Esophagus muscularis mucosa (tissue), 4 donors: ENCODE data around the gene OR4C6. TPM values are rescaled to one million over a fixed set of nuclear protein-coding genes. Genes with fewer than 3 reads are reported as not detected.

Experiments used
- DNase-seq: peaks from one replicate; pipeline ENCODE4 v3.0.0-alpha.2; 2017; ENCODE audit errors: extremely low spot score
- H3K27ac ChIP-seq, 4 donors: fragments of 200-600 bp; sonication (generic); replicated peaks in 1 of 4; 1 replicate in 3 of 4; 2 replicates in 1 of 4; pipeline ENCODE4 v1.5.1; 2016 to 2019; ENCODE audit warnings: mild to moderate bottlenecking in 1 of 4
- H3K27me3 ChIP-seq, 4 donors: fragments of 200-600 bp; sonication (generic); one replicate each; pipeline versions ENCODE4 v1.5.1 to v1.6.0; 2016 to 2019
- H3K36me3 ChIP-seq, 4 donors: fragments of 200-600 bp; sonication (generic); one replicate each; pipeline ENCODE4 v1.5.1; 2016 to 2019
- H3K4me1 ChIP-seq, 4 donors: fragments of 200-600 bp; sonication (generic); one replicate each; pipeline ENCODE4 v1.5.1; 2016 to 2019
- H3K4me3 ChIP-seq, 4 donors: fragments of 200-600 bp; sonication (generic); 1 replicate in 2 of 4; 2 replicates in 2 of 4; pipeline ENCODE4 v1.5.1; 2016 to 2019; ENCODE audit warnings: mild to moderate bottlenecking in 4 of 4, moderate library complexity in 1 of 4
- H3K9me3 ChIP-seq, 4 donors: fragments of 200-600 bp; sonication (generic); 1 replicate in 3 of 4; 2 replicates in 1 of 4; pipeline ENCODE4 v1.5.1; 2016 to 2019
- EP300 ChIP-seq: sonication (generic); formaldehyde crosslinking; IDR thresholded peaks from one replicate; pipeline ENCODE4 v1.6.1; 2017; ENCODE audit warnings: antibody characterized with exemption
- POLR2A ChIP-seq: fragments of 450-650 bp; IDR thresholded peaks from one replicate; pipeline ENCODE4 v1.6.1; 2017; ENCODE audit warnings: antibody characterized with exemption, moderate library complexity, mild to moderate bottlenecking, low read depth
- POLR2AphosphoS5 ChIP-seq, 2 donors: sonication (generic); formaldehyde crosslinking; IDR thresholded peaks; one replicate each; pipeline ENCODE4 v1.6.1; 2017; ENCODE audit warnings: antibody characterized with exemption in 2 of 2
- WGBS: methylation state at CpG from one replicate; pipeline ENCODE4 v1.1.5; 2018; 5-methylcytosine and 5-hydroxymethylcytosine counted together
- intact Hi-C: fragments of 100-400 bp; cut with DNase I; formaldehyde crosslinking; loops from one replicate; pipeline ENCODE4 v1.15.1; 2023
- total RNA-seq, 4 donors: library from RNA; depleted of rRNA; stranded (reverse); fragments of >200 nt; gene quantifications; one replicate each; pipeline versions ENCODE4 v1.1.0 to v1.2.1, GENCODE V29; 2016
- TF ChIP-seq, protein P1 (sequence below), 3 experiments: fragments of 200-600 bp in 2 of 3; fragments of 450-650 bp in 1 of 3; sonication (generic) in 2 of 3; IDR thresholded peaks; one replicate each; pipeline ENCODE4 v1.5.1; 2017 to 2019; ENCODE audit warnings: antibody characterized with exemption in 3 of 3, mild to moderate bottlenecking in 2 of 3, moderate library complexity in 1 of 3

OR4C6 gene
- total RNA-seq, 4 donors from 2014 or later = not detected

DNA sequence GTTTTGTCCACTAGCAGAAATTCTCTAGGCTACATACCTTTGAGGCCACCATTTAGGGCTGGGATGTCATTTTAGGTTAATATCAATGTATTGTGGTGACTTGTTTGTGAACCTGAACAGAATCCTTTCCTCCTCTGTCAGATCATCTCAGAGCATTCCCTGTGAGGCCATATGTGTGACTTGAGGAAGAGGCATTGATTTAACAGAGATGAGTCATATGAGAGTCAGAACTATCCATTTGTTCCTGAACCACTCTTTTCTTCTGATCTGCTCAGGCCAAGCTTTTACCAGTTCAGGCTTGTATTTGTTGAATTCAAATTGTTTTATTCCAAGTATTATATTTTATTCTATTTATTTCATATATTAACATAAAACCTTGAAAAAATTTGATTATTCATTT is 6.9 kb upstream of the OR4C6 start:
- no peak for DNase-seq
- Histone ChIP-seq H3K36me3 (no peaks in the 10 kb centered on the region), H3K4me3 (no peak overlapping the region), H3K4me1 (no peaks in the 10 kb centered on the region), H3K27ac (no peak overlapping the region), H3K9me3 (no peaks in the 10 kb centered on the region), H3K27me3 (no peaks in the 10 kb centered on the region)
- intact Hi-C loops = no loop called here
- no peak for TF ChIP-seq EP300
- TF ChIP-seq, protein P1, sequence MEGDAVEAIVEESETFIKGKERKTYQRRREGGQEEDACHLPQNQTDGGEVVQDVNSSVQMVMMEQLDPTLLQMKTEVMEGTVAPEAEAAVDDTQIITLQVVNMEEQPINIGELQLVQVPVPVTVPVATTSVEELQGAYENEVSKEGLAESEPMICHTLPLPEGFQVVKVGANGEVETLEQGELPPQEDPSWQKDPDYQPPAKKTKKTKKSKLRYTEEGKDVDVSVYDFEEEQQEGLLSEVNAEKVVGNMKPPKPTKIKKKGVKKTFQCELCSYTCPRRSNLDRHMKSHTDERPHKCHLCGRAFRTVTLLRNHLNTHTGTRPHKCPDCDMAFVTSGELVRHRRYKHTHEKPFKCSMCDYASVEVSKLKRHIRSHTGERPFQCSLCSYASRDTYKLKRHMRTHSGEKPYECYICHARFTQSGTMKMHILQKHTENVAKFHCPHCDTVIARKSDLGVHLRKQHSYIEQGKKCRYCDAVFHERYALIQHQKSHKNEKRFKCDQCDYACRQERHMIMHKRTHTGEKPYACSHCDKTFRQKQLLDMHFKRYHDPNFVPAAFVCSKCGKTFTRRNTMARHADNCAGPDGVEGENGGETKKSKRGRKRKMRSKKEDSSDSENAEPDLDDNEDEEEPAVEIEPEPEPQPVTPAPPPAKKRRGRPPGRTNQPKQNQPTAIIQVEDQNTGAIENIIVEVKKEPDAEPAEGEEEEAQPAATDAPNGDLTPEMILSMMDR (IDR thresholded peaks at IDR 0.05) = no peak
- no peak for TF ChIP-seq POLR2AphosphoS5 (IDR thresholded peaks at IDR 0.05)
- no peak for TF ChIP-seq POLR2A

DNA sequence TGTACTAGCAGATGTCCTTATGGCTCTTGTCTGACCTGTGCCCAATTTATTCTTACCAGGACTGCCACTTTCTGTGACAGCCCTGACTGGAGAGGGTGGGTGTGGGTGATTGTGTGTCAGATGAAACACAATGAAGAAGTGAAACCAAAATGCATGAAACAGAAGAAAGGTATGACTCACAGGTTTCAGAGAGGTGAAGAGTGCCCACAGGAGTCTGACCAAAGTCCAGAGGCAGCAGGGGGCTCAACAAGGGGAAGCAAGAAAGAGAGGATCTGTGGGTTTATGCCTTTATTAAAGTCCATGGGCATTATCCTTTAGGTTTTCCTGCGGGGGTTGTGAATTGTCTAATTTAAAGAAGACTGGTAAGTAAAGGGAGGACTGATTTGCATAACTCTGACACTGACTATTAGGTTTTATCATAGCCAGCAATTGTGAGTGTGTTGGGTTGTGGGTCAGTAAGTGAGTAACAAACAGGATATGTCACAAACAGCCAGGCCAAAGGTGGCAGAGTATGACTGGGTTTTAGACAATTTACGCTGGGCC is 3.9 kb upstream of the OR4C6 start:
- no peaks in the 10 kb centered on the region for H3K4me1 ChIP-seq
- intact Hi-C loops = no loop called here
- TF ChIP-seq EP300 (no peak), POLR2AphosphoS5 (IDR thresholded peaks at IDR 0.05) (no peak), POLR2A (no peak)
- TF ChIP-seq, protein P1 (IDR thresholded peaks at IDR 0.05) = no peak
- no peak overlapping the region for H3K27ac ChIP-seq
- no peaks in the 10 kb centered on the region for H3K27me3 ChIP-seq
- no peaks in the 10 kb centered on the region for H3K9me3 ChIP-seq
- 81% methylated on average over 2 of the region's 2 CpGs for whole genome bisulfite sequencing
- H3K4me3 ChIP-seq = no peak overlapping the region
- DNase-seq = no peak
- no peaks in the 10 kb centered on the region for H3K36me3 ChIP-seq

DNA sequence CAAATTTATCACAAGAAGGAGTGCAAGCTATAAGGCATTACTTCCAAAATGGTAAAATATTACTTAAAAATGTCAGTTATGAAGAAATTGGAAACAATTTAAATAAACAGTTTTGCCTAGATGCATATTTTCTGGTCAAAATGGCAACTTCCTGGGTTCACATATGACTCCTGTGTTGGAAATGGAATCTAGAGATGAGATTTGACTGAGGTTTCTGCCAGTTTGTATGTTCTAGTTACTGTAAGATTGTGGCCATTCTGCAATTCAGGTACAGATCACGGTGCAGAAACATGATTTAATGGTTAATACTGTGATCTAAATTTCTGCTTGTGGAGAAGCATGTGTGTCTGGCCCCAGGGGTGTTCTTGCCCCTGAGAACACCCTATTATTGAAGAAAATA is 3.4 kb upstream of the OR4C6 start:
- no peaks in the 10 kb centered on the region for H3K4me1 ChIP-seq
- intact Hi-C loops = no loop called here
- DNase-seq = no peak
- no peak overlapping the region for H3K4me3 ChIP-seq
- WGBS = 60% methylated on average over 1 of the region's 1 CpG
- TF ChIP-seq POLR2AphosphoS5 (IDR thresholded peaks at IDR 0.05) (no peak), POLR2A (no peak), EP300 (no peak)
- TF ChIP-seq, protein P1 (IDR thresholded peaks at IDR 0.05) = no peak
- no peaks in the 10 kb centered on the region for H3K36me3 ChIP-seq
- H3K9me3 ChIP-seq = no peaks in the 10 kb centered on the region
- H3K27ac ChIP-seq = no peak overlapping the region
- H3K27me3 ChIP-seq = no peaks in the 10 kb centered on the region

DNA sequence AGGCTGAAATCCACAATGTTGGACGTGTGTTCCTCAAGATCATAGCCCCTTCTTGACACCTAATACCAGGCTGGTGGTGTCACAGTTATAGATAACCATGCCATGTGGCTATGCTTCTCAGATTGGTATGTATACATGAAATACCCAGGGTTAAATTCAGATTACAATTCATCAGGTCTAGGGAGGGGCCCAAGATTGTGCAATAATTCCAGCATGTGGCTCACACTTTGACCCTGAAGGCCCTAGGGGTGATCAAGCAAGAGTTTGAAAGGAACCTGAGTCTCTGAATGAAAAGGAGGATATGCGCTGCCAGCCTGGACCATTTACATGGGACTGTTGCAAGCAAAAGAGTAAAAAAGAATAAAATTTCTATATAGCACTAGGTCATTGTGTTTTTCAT is 7.4 kb downstream of the OR4C6 start:
- DNase-seq = no peak
- TF ChIP-seq POLR2AphosphoS5 (IDR thresholded peaks at IDR 0.05) (no peak), POLR2A (no peak), EP300 (no peak)
- TF ChIP-seq, protein P1 (IDR thresholded peaks at IDR 0.05) = no peak

DNA sequence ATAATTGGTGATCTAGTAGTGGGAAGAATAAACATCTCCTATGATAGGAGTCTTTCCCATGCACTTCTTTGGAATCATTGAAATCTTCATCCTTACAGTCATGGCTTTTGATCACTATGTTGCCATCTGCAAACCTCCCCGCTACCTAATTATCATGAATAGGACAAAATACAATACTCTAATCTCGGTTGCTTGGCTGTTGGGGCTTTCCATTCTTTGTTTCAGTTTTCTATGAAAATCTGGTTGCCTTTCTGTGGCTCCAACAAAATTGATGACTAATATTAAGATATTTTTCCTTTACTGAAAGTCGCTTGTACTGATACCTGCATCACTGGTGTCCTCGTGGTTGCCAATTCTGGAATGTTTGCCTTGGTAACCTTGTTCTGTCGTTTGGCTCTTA is 11.9 kb downstream of the OR4C6 start:
- H3K36me3 ChIP-seq = no peaks in the 10 kb centered on the region
- intact Hi-C loops = no loop called here
- H3K9me3 ChIP-seq = no peaks in the 10 kb centered on the region
- no peak for DNase-seq
- no peak overlapping the region for H3K4me3 ChIP-seq
- WGBS = 59% methylated on average over 5 of the region's 5 CpGs
- H3K4me1 ChIP-seq = no peaks in the 10 kb centered on the region
- no peaks in the 10 kb centered on the region for H3K27me3 ChIP-seq
- TF ChIP-seq EP300 (no peak), POLR2A (no peak), POLR2AphosphoS5 (IDR thresholded peaks at IDR 0.05) (no peak)
- TF ChIP-seq, protein P1 (IDR thresholded peaks at IDR 0.05) = no peak
- no peak overlapping the region for H3K27ac ChIP-seq

More for the DNA sequence above, 7.4 kb downstream of the OR4C6 start:
- WGBS = 92% methylated on average over 1 of the region's 2 CpGs
- no peaks in the 10 kb centered on the region for H3K27me3 ChIP-seq
- H3K4me1 ChIP-seq = no peaks in the 10 kb centered on the region
- intact Hi-C loops = no loop called here
- H3K36me3 ChIP-seq = no peaks in the 10 kb centered on the region
- H3K9me3 ChIP-seq = no peaks in the 10 kb centered on the region
- H3K27ac ChIP-seq = no peak overlapping the region
- no peak overlapping the region for H3K4me3 ChIP-seq
